Measurements from ENCODE around the gene SLC11A2.
"Not testable (repeated sequence)": the region's sequence is repeated elsewhere in the genome, so short reads cannot be mapped to it uniquely, and the experiment has no call there.

SLC11A2 gene

DNA sequence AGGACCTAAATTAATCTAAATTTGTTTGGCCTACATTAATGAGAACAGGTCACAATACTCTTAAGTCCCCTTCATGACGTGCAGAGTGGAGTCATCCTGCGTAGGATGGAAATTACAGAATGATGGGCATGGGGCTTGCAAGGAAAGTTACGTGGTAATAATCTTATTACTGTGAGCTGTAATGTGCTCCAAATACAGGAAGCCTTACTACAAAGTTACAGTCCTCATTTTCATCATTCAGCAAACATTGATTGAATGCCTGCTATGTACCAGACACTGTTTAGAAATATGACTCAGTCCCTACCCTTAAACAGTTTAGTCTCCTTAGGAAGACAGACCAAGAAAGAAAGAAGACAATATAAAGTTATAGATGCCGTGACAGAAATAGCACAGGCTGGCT lies 64.5 kb downstream of the SLC11A2 start:
- Histone ChIP-seq H3K4me1 (no peaks in the 10 kb centered on the region), H3K36me3 (replicated peaks) (no peaks in the 10 kb centered on the region), H3K4me3 (no peak overlapping the region), H3K27me3 (ENCODE audit: low read depth) (no peaks in the 10 kb centered on the region), H3K9me3 (no peaks in the 10 kb centered on the region)
- in situ Hi-C loops (cut with MboI; ENCODE audit: low sequenced_read_pairs), result no loop called here
- DNase-seq (ENCODE audit: low spot score in 2 of 2), result no peak

DNA sequence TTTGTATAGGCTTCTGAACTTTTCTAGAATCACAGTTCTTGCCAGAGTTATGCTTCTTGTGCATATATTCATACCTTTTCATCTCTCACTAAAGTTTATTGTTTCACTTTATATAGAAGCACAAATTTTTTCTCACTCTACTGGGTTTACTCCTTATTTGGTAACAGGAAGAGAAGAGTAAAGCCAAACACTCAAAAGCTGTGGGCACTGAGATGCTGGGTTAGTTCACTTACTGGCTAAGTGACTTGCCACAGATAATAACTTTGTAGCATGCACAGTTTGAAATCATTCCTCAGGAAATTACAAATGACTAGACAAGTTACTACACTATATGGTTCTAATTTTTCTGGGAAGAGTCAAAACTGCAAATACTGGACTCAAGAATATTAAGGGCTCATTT lies 66.1 kb downstream of the SLC11A2 start:
- Histone ChIP-seq H3K36me3 (replicated peaks) (no peaks in the 10 kb centered on the region), H3K4me1 (no peaks in the 10 kb centered on the region), H3K27me3 (ENCODE audit: low read depth) (no peaks in the 10 kb centered on the region), H3K9me3 (no peaks in the 10 kb centered on the region), H3K4me3 (no peak overlapping the region)
- DNase-seq (ENCODE audit: low spot score in 2 of 2), result no peak
- in situ Hi-C loops (cut with MboI; ENCODE audit: low sequenced_read_pairs), result no loop called here

DNA sequence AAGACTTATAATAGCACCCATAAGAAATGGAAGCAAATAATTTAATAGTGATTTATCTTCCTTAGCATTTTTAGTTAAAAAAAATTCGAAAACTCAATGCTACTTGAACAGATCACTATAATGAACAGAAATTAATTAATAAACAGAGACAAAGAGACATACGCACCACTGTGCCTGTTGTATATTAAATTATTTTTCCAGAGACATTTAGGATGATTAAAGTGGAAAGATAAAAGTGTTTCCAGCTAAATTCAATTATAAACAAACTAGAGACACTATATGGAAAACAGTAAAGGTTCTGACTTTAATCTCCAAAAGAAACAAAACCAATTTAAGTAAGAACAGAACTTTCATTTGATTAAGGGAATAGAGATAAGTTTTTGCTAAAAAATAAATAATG lies 70.5 kb downstream of the SLC11A2 start:
- DNase-seq (ENCODE audit: low spot score in 2 of 2), result no peak
- Histone ChIP-seq H3K27me3 (ENCODE audit: low read depth) (no peaks in the 10 kb centered on the region), H3K9me3 (no peaks in the 10 kb centered on the region), H3K4me1 (no peaks in the 10 kb centered on the region), H3K4me3 (no peak overlapping the region), H3K36me3 (replicated peaks) (no peaks in the 10 kb centered on the region)
- in situ Hi-C loops (cut with MboI; ENCODE audit: low sequenced_read_pairs), result no loop called here

DNA sequence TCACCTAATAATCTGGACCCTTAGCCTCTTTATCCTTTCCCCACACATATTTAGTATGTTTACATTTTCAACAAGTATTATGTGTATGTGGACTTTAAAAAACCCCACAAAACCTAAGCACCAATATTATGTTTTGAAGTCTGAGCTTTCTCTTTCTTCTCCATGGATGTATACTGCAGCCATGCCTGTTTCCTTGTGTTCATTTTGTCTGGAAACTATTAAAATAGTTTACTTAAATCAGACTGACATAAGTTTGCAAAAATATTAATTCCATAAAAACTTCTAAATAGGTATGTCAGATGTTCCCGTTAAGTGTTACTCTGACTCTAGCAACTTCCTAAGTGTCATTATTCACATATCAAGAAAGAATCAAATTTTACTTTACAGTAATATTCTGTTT lies 70.9 kb downstream of the SLC11A2 start:
- H3K36me3 ChIP-seq (replicated peaks), result no peaks in the 10 kb centered on the region
- no peaks in the 10 kb centered on the region for H3K9me3 ChIP-seq
- in situ Hi-C loops (cut with MboI; ENCODE audit: low sequenced_read_pairs), result no loop called here
- no peaks in the 10 kb centered on the region for H3K4me1 ChIP-seq
- no peak for DNase-seq (ENCODE audit: low spot score in 2 of 2)
- H3K4me3 ChIP-seq, result no peak overlapping the region
- H3K27me3 ChIP-seq (ENCODE audit: low read depth), result no peaks in the 10 kb centered on the region

DNA sequence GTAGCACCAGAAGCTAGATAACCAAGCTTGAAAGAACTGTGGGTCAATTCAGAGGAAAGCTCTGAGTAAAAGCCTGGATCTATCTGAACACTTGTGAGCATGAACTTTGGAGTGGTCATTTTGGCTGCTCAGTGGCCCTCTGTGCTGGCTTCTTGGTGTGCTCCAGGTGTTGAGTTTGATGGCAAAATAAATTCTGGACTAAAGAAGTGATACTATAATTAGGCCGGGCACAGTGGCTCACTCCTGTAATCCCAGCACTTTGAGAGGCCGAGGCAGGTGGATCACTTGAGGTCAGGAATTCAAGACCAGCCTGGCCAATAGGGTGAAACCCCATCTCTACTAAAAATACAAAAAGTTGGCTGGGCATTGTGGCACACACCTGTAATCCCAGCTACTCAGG lies 71.4 kb downstream of the SLC11A2 start:
- H3K27me3 ChIP-seq (ENCODE audit: low read depth); H3K36me3 ChIP-seq (replicated peaks); H3K4me3 ChIP-seq; H3K4me1 ChIP-seq; DNase-seq (ENCODE audit: low spot score in 2 of 2); H3K9me3 ChIP-seq; in situ Hi-C loops (cut with MboI; ENCODE audit: low sequenced_read_pairs): not testable (repeated sequence)

GRCh38 chr12:50953047-50953446 lies 73.1 kb downstream of the SLC11A2 start:
- in situ Hi-C loops (cut with MboI; ENCODE audit: low sequenced_read_pairs), result no loop called here
- Histone ChIP-seq H3K27me3 (ENCODE audit: low read depth) (no peaks in the 10 kb centered on the region), H3K9me3 (0 out of 2 replicates have a peak, but pooled peaks cover 2% of the 10 kb centered on the region), H3K4me1 (no peaks in the 10 kb centered on the region), H3K4me3 (no peak overlapping the region), H3K36me3 (replicated peaks) (no peaks in the 10 kb centered on the region)
- no peak for DNase-seq (ENCODE audit: low spot score in 2 of 2)

DNA sequence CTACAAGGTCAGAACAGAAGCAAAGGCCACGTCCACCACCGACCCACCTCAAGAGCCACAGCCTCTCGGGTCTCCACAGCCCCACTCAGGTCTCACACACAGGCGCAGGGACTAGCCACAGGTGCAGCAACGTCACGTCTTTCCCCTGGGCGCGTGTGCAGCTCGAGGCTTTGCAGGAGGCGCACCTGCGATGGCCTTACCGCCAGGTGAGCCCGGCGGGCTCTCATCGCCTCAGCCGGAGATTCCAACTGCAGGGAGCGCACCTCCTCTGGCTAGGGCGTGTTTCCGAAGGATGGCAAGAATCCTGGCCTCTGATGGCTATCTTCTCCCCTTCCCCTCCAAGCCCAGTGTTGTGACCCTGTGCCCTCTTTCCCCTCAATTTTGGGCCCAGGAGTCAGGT lies 73.7 kb downstream of the SLC11A2 start, which contains the start of gene HIGD1C:
HIGD1C (plus strand) TSS at position 35 of the 400 bp plus-strand sequence. CDS start 1,455 bp downstream, outside the sequence.
- no peaks in the 10 kb centered on the region for H3K27me3 ChIP-seq (ENCODE audit: low read depth)
- no peak within 1 kb of the TSS for H3K4me3 ChIP-seq
- no peak for DNase-seq (ENCODE audit: low spot score in 2 of 2)
- H3K9me3 ChIP-seq, result 0 out of 2 replicates have a peak, but pooled peaks cover 3% of the 10 kb centered on the region
- H3K4me1 ChIP-seq, result no peaks in the 10 kb centered on the region
- H3K36me3 ChIP-seq (replicated peaks), result no peaks in the 10 kb centered on the region
- in situ Hi-C loops (cut with MboI; ENCODE audit: low sequenced_read_pairs), result no loop called here

GRCh38 chr12:50951112-50951511 lies 75.1 kb downstream of the SLC11A2 start:
- Histone ChIP-seq H3K4me3 (no peak overlapping the region), H3K36me3 (replicated peaks) (no peaks in the 10 kb centered on the region)
- in situ Hi-C loops (cut with MboI; ENCODE audit: low sequenced_read_pairs), result no loop called here

DNA sequence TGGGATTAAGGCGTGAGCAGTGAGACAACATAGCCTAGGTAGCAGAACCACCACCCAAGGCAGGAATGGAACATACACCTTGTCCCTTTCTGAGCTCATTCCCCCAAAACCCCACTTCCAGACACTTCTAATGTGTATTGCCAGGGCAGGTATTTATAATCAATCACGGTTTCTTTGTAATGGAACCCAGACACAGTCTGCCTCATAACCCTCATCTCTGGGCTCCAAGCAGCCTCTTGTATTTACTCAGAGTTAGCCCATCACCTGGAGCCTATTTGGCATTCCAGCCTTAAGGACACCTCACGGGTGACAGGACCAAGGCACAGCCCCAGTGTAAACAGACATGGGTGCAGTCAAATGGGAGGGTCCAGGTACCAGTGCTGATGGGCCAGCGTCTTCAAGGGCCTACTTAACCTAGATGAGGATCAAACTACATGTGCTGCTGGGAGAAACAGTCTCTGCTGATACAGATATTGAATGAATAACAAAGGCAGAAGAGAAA lies 76.3 kb downstream of the SLC11A2 start:
- Histone ChIP-seq H3K4me1 (no peaks in the 10 kb centered on the region), H3K36me3 (replicated peaks) (no peaks in the 10 kb centered on the region), H3K27me3 (ENCODE audit: low read depth) (no peaks in the 10 kb centered on the region), H3K4me3 (no peak overlapping the region), H3K9me3 (peaks cover 3% of the 10 kb centered on the region; the same call in 1 of the 2 replicates)
- DNase-seq (ENCODE audit: low spot score in 2 of 2), result no peak
- in situ Hi-C loops (cut with MboI; ENCODE audit: low sequenced_read_pairs), result no loop called here

More at GRCh38 chr12:50951112-50951511, 75.1 kb downstream of the SLC11A2 start:
- no peaks in the 10 kb centered on the region for H3K27me3 ChIP-seq (ENCODE audit: low read depth)
- peaks cover 3% of the 10 kb centered on the region; the same call in 1 of the 2 replicates for H3K9me3 ChIP-seq
- no peak for DNase-seq (ENCODE audit: low spot score in 2 of 2)
- H3K4me1 ChIP-seq, result no peaks in the 10 kb centered on the region

DNA sequence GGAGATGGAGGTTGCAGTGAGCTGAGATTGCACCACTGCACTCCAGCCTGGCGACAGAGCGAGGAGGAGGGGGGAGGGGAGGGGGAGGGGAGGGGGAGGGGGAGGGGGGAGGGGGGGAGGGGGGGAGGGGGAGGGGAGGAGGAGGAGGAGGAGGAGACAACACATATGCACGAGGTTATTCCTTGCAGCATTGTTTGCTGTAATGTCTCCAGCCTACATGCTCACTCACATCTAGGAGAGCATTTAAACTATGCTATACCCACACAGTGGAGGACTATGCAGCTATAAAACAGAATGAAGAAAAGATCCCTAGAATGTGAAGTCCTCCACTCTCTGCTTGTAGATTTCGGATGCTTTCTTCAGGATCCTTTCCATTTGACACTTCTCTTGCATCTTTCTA lies 77.4 kb downstream of the SLC11A2 start:
- Histone ChIP-seq H3K4me1 (no peaks in the 10 kb centered on the region), H3K4me3 (no peak overlapping the region), H3K36me3 (replicated peaks) (no peaks in the 10 kb centered on the region), H3K9me3 (peaks cover 3% of the 10 kb centered on the region; the same call in 1 of the 2 replicates), H3K27me3 (ENCODE audit: low read depth) (no peaks in the 10 kb centered on the region)
- DNase-seq (ENCODE audit: low spot score in 2 of 2), result no peak
- in situ Hi-C loops (cut with MboI; ENCODE audit: low sequenced_read_pairs), result no loop called here

GRCh38 chr12:50947933-50948626 lies 78.1 kb downstream of the SLC11A2 start:
- in situ Hi-C loops (cut with MboI; ENCODE audit: low sequenced_read_pairs), result no loop called here
- Histone ChIP-seq H3K9me3 (peaks cover 3% of the 10 kb centered on the region; the same call in 1 of the 2 replicates), H3K36me3 (replicated peaks) (no peaks in the 10 kb centered on the region), H3K4me1 (no peaks in the 10 kb centered on the region), H3K27me3 (ENCODE audit: low read depth) (no peaks in the 10 kb centered on the region), H3K4me3 (no peak overlapping the region)
- DNase-seq (ENCODE audit: low spot score in 2 of 2), result no peak

GRCh38 chr12:50937653-50938052 lies 88.5 kb downstream of the SLC11A2 start:
- H3K4me1 ChIP-seq, result peaks cover 26% of the 10 kb centered on the region
- no peaks in the 10 kb centered on the region for H3K27me3 ChIP-seq (ENCODE audit: low read depth)
- H3K36me3 ChIP-seq (replicated peaks), result no peaks in the 10 kb centered on the region
- peaks cover 3% of the 10 kb centered on the region; the same call in 1 of the 2 replicates for H3K9me3 ChIP-seq
- in situ Hi-C loops (cut with MboI; ENCODE audit: low sequenced_read_pairs), result no loop called here
- no peak overlapping the region for H3K4me3 ChIP-seq
- no peak for DNase-seq (ENCODE audit: low spot score in 2 of 2)

- Histone ChIP-seq H3K4me3 (no peak overlapping the region), H3K9me3 (peaks cover 3% of the 10 kb centered on the region; the same call in 1 of the 2 replicates), H3K4me1 (peaks cover 26% of the 10 kb centered on the region), H3K36me3 (replicated peaks) (no peaks in the 10 kb centered on the region), H3K27me3 (ENCODE audit: low read depth) (no peaks in the 10 kb centered on the region)
- in situ Hi-C loops (cut with MboI; ENCODE audit: low sequenced_read_pairs), result no loop called here
- no peak for DNase-seq (ENCODE audit: low spot score in 2 of 2)
Measured at GRCh38 chr12:50936821-50937530, 89.2 kb downstream of the SLC11A2 start.

Measured in HAP-1 (cell line).